ENCODE measurements around the gene ZNF14. TPM values are rescaled to one million over a fixed set of nuclear protein-coding genes. Genes with fewer than 3 reads are reported as not detected.
"Not testable (repeated sequence)": the region's sequence is repeated elsewhere in the genome, so short reads cannot be mapped to it uniquely, and the experiment has no call there.

The ZNF14 gene
- 5.9 and 7.4 TPM in 2 replicates for total RNA-seq (2014; rRNA removed; shearing (Covaris generic))

GRCh38 chr19:19732579-19733501, at the start of gene ZNF14:
ZNF14 (minus strand) TSS chr19:19733112; CDS start chr19:19732958, 154 bp downstream.
- DNase-seq (ENCODE audit: low spot score) = peak; percentile 93

- DNase-seq (ENCODE audit: low spot score) = not testable (repeated sequence)
Observed at GRCh38 chr19:19781791-19782190, 48.9 kb upstream of the ZNF14 start.

- DNase-seq (ENCODE audit: low spot score) = no peak
Observed at GRCh38 chr19:19778666-19779065, 45.8 kb upstream of the ZNF14 start.

- no peak for DNase-seq (ENCODE audit: low spot score)
Observed at GRCh38 chr19:19777692-19778091, 44.8 kb upstream of the ZNF14 start.

- peak; percentile 97 for DNase-seq (ENCODE audit: low spot score)
Observed at GRCh38 chr19:19776206-19777008, 43.5 kb upstream of the ZNF14 start.

- no peak for DNase-seq (ENCODE audit: low spot score)
Observed at GRCh38 chr19:19775891-19776205, 42.9 kb upstream of the ZNF14 start.

GRCh38 chr19:19774354-19775033, 41.6 kb upstream of the ZNF14 start:
- no peak for DNase-seq (ENCODE audit: low spot score)

DNA sequence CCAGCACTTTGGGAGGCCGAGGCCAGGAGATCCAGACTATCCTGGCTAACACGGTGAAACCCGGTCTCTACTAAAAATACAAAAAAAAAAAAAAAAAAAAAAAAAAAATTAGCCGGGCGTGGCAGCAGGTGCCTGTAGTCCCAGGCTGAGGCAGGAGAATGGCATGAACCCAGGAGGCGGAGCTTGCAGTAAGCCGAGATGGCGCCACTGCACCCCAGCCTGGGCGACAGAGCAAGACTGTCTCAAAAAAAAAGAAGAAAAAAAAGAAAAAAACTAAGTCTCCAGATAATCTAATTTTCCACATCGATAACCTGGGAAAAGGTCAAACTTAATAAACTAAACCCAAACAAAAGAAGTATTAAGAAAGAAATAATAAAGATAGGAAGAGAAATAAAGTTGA, 39.1 kb upstream of the ZNF14 start:
- DNase-seq (ENCODE audit: low spot score) = not testable (repeated sequence)

GRCh38 chr19:19769971-19770370, 37.1 kb upstream of the ZNF14 start:
- not testable (repeated sequence) for DNase-seq (ENCODE audit: low spot score)

DNA sequence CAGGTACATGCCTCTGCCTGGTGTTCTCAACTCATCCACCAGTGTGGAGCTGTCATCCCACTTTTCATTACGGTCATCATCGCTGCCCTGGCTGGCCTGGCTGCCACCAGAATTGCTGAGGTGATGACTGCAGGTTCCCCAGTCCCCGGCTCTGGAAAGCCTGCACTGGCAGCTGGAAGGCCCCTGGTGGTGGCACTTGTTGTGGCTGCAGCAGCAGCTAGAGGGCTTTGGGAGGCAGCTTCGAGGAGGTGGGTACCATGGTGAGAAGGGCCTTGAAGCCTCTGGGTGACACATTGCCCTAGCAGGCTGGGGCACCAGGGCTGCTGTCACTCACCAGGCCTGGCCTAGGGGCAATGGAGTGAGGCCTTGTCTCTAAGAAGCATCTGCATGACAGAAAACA, 25.3 kb upstream of the ZNF14 start:
- DNase-seq (ENCODE audit: low spot score) = no peak

- no peak for DNase-seq (ENCODE audit: low spot score)
Observed at GRCh38 chr19:19752760-19753403, 20.0 kb upstream of the ZNF14 start.

GRCh38 chr19:19751846-19752245, 18.9 kb upstream of the ZNF14 start:
- no peak for DNase-seq (ENCODE audit: low spot score)

- DNase-seq (ENCODE audit: low spot score) = no peak
Observed at GRCh38 chr19:19750842-19751790, 18.2 kb upstream of the ZNF14 start.

GRCh38 chr19:19749908-19750841, 17.3 kb upstream of the ZNF14 start:
- no peak for DNase-seq (ENCODE audit: low spot score)

GRCh38 chr19:19749117-19749907, 16.4 kb upstream of the ZNF14 start:
- DNase-seq (ENCODE audit: low spot score) = no peak

GRCh38 chr19:19748249-19748938, 15.5 kb upstream of the ZNF14 start:
- no peak for DNase-seq (ENCODE audit: low spot score)

DNA sequence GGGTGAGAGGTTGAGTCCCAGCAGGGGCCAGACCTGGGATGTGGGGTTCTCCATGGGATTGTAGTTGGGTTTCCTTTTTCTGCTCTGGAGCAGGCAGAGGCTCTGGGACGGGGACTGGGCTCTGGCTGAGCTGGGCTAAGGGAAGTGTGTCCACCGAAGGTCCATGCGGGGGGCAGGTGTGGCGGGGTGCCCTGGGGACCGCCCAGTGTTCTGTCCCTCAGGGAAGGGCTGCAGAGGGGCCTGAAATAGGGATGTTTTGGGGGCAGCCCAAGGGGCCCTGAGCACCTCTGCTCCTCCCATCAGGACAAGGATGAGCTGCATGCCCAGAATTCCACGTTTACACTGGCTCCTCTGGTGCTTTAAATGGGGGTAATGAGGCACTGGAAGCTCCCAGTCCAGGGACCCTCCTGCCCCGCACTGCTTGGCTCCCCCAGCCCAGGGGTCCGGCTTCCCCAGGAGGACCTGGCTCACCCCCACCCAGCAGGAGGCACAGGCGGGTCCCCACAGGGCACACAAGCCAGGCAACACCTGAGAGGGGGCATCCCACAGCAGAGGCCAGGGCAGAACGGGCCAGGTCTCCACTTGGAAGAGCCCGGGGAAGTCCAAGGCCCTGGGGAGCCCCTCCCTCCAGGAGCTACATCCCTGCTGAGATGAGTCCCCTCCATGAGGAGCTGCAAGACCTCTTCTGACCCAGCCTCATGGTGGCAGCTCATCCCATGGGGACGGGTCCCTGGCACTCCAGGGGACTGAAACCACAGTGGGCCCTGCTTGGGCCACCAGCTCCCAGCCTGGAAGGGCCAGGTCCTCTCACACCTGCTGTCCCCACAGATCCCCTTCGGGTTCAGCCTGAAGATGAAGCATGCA, 14.7 kb upstream of the ZNF14 start:
- DNase-seq (ENCODE audit: low spot score) = no peak

All from A172 (cell line).